OCI-LY7 (cell line): ENCODE results near the gene KCTD7. TPM values are rescaled to one million over a fixed set of nuclear protein-coding genes. Genes with fewer than 3 reads are reported as not detected.
"Not testable (repeated sequence)": the region's sequence is repeated elsewhere in the genome, so short reads cannot be mapped to it uniquely, and the experiment has no call there.

Experiments used
- BruUV-seq: library from RNA; stranded (reverse); fragments of 400-500 nt; replicated peaks from 2 replicates; lab custom pipeline; 2021; lab: Mats Ljungman, UMichigan
- CTCF ChIA-PET: fragments of 300-600 bp; sonication (Branson Sonifier 250); formaldehyde crosslinking; loops from one replicate; lab custom pipeline; 2022; ENCODE audit warnings: antibody characterized with exemption; ENCODE audit not compliant: unreplicated experiment; lab: Charles Lee
- POLR2A ChIA-PET: fragments of 300-600 bp; sonication (Branson Sonifier 250); formaldehyde crosslinking; loops from one replicate; lab custom pipeline; 2022; ENCODE audit warnings: antibody characterized with exemption; lab: Charles Lee
- DNase-seq: peaks from one replicate; pipeline ENCODE4 v3.0.0-alpha.2; 2015; ENCODE audit warnings: low spot score
- H2AFZ ChIP-seq: fragments of 200-600 bp; sonication (generic), shearing (Covaris generic); 2 replicates; pipeline ENCODE4 v1.6.1; 2014; ENCODE audit warnings: mild to moderate bottlenecking, antibody characterized with exemption, low read length, moderate library complexity
- H3K27ac ChIP-seq: fragments of 200-600 bp; sonication (generic); 2 replicates; pipeline ENCODE4 v1.5.1; 2014; ENCODE audit warnings: mixed run types, low read depth, mild to moderate bottlenecking, moderate library complexity, low read length, inconsistent platforms; ENCODE audit not compliant: poor library complexity, severe bottlenecking
- H3K36me3 ChIP-seq: fragments of 200-600 bp; sonication (generic); 2 replicates; pipeline ENCODE4 v1.6.1; 2014; ENCODE audit warnings: mild to moderate bottlenecking, antibody characterized with exemption, low read length, moderate library complexity, mixed read lengths; ENCODE audit not compliant: insufficient read depth
- H3K4me1 ChIP-seq: fragments of 200-600 bp; sonication (generic); 2 replicates; pipeline ENCODE4 v1.5.1; 2014; ENCODE audit warnings: mild to moderate bottlenecking, low read length; ENCODE audit not compliant: insufficient read depth, poor library complexity, severe bottlenecking
- H3K4me2 ChIP-seq: fragments of 200-600 bp; sonication (generic); 2 replicates; pipeline ENCODE4 v1.6.1; 2014; ENCODE audit warnings: mild to moderate bottlenecking, low read length
- H3K4me3 ChIP-seq: fragments of 200-600 bp; sonication (generic); 2 replicates; pipeline ENCODE4 v1.5.1; 2014; ENCODE audit warnings: mild to moderate bottlenecking, low read depth, low read length; ENCODE audit not compliant: poor library complexity, severe bottlenecking
- H3K79me2 ChIP-seq: fragments of 200-600 bp; sonication (generic); 2 replicates; pipeline ENCODE4 v1.6.1; 2016; ENCODE audit warnings: low read depth, mild to moderate bottlenecking, low read length, moderate library complexity, mixed read lengths; ENCODE audit not compliant: insufficient read depth
- H3K9me2 ChIP-seq: fragments of 200-600 bp; sonication (generic); 2 replicates; pipeline ENCODE4 v1.6.1; 2016; ENCODE audit warnings: mild to moderate bottlenecking, low read length, mixed read lengths; ENCODE audit not compliant: insufficient read depth
- H3K9me3 ChIP-seq: fragments of 200-600 bp; sonication (generic); 2 replicates; pipeline ENCODE4 v1.6.1; 2014; ENCODE audit warnings: mild to moderate bottlenecking, mixed run types, low read length, mixed read lengths
- H4K20me1 ChIP-seq: fragments of 200-600 bp; sonication (generic); 2 replicates; pipeline ENCODE4 v1.6.1; 2014; ENCODE audit warnings: mild to moderate bottlenecking, antibody characterized with exemption, low read length, moderate library complexity, mixed read lengths; ENCODE audit not compliant: insufficient read depth
- CTCF ChIP-seq: fragments of 200-600 bp; sonication (generic); conservative IDR thresholded peaks from 2 replicates; pipeline ENCODE4 v1.5.1; 2014; ENCODE audit warnings: mild to moderate bottlenecking, antibody characterized with exemption, low read length, moderate library complexity, mixed read lengths
- EZH2phosphoT487 ChIP-seq: fragments of 200-600 bp; sonication (generic); IDR thresholded peaks from 2 replicates; pipeline ENCODE4 v1.6.1; 2018; ENCODE audit warnings: low read depth, borderline replicate concordance, mild to moderate bottlenecking, mixed run types, antibody characterized with exemption, low read length, moderate library complexity, mixed read lengths
- intact Hi-C: fragments of 100-400 bp; cut with micrococcal nuclease; formaldehyde crosslinking; loops from one replicate; pipeline ENCODE4 v1.10.0; 2022; ENCODE audit not compliant: unreplicated experiment
- total RNA-seq, 2 experiments: library from RNA; depleted of rRNA in 1 of 2; stranded (reverse); fragments of >200 nt in 1 of 2; shearing (Covaris generic) in 1 of 2; gene quantifications; 2 replicates each; pipeline ENCODE4 v1.2.3, GENCODE V29; 2014 to 2022

KCTD7 gene
- total RNA-seq, 2 experiments from 2014 or later = 40.5 to 41.8 TPM

- H2AFZ ChIP-seq, BruUV-seq, H3K9me2 ChIP-seq, H3K27ac ChIP-seq, H3K9me3 ChIP-seq, intact Hi-C loops, DNase-seq: not testable (repeated sequence)
- Histone ChIP-seq H3K4me2 (peak overlapping the region; percentile 92), H3K36me3 (peaks cover 14% of the 10 kb centered on the region), H4K20me1 (peaks cover 21% of the 10 kb centered on the region; the same call in 1 of the 2 replicates), H3K79me2 (peaks cover 72% of the 10 kb centered on the region), H3K4me1 (peaks cover 34% of the 10 kb centered on the region), H3K4me3 (peak overlapping the region; percentile 95)
- ChIA-PET CTCF (interaction anchor here (1.2 kb wide), 1 partner anchor 16 kb away, joined by 3 read pairs; no protein-coding TSS in a partner anchor), POLR2A (interaction anchor here (0.6 to 1.3 kb wide), 6 partner anchors 14 to 208 kb away, joined by 3 to 5 read pairs (median 4); no protein-coding TSS in a partner anchor)
Observed at GRCh38 chr7:66590302-66591057, 38.2 kb upstream of the KCTD7 start.

GRCh38 chr7:66591058-66591798 lies 37.5 kb upstream of the KCTD7 start:
- ChIA-PET CTCF (interaction anchor here (1.2 kb wide), 1 partner anchor 17 kb away, joined by 3 read pairs; no protein-coding TSS in a partner anchor), POLR2A (interaction anchor here (0.6 to 1.1 kb wide), 2 partner anchors 208 to 1808 kb away, joined by 3 to 4 read pairs; no protein-coding TSS in a partner anchor)
- intact Hi-C loops, DNase-seq, H3K9me3 ChIP-seq, H3K9me2 ChIP-seq: not testable (repeated sequence)
- Histone ChIP-seq H3K36me3 (peaks cover 12% of the 10 kb centered on the region), H3K4me1 (peaks cover 34% of the 10 kb centered on the region), H3K27ac (peak overlapping the region; percentile 58), H3K4me3 (peak overlapping the region; percentile 95), H4K20me1 (peaks cover 18% of the 10 kb centered on the region; the same call in 1 of the 2 replicates), H2AFZ (0 out of 2 replicates have a peak overlapping the region, but pooled peaks have one; percentile 76), H3K4me2 (peak overlapping the region; percentile 92), H3K79me2 (peaks cover 64% of the 10 kb centered on the region)
- TSS peak; percentile 47 for BruUV-seq

- peak; percentile 94 for DNase-seq
- H2AFZ ChIP-seq = peak overlapping the region; percentile 76; the same call in 1 of the 2 replicates
- peaks cover 57% of the 10 kb centered on the region for H3K79me2 ChIP-seq
- peak overlapping the region; percentile 58 for H3K27ac ChIP-seq
- CTCF ChIA-PET = interaction anchor here (0.6 kb wide), 1 partner anchor 159 kb away, joined by 7 read pairs; no protein-coding TSS in a partner anchor
- peaks cover 7% of the 10 kb centered on the region; the same call in 1 of the 2 replicates for H3K9me3 ChIP-seq
- intact Hi-C loops = loop anchor here (2.0 kb wide), 1 partner anchor 37 kb away; the partner anchor contains the start of gene KCTD7
- peaks cover 4% of the 10 kb centered on the region for H3K36me3 ChIP-seq
- H3K4me1 ChIP-seq = peaks cover 34% of the 10 kb centered on the region
- TF ChIP-seq EZH2phosphoT487 (no peak), CTCF (no peak)
- peak overlapping the region; percentile 95 for H3K4me3 ChIP-seq
- H3K9me2 ChIP-seq = no peaks in the 10 kb centered on the region
- BruUV-seq = no TSS peak
- peaks cover 18% of the 10 kb centered on the region; the same call in 1 of the 2 replicates for H4K20me1 ChIP-seq
- H3K4me2 ChIP-seq = peak overlapping the region; percentile 92
- POLR2A ChIA-PET = interaction anchor here (0.6 to 0.7 kb wide), 2 partner anchors 338 to 1807 kb away, joined by 3 read pairs; no protein-coding TSS in a partner anchor
Observed at GRCh38 chr7:66591799-66592596, 36.7 kb upstream of the KCTD7 start.

- BruUV-seq = TSS peak; percentile 96
- POLR2A ChIA-PET = interaction anchor here (0.7 kb wide), 1 partner anchor 338 kb away, joined by 3 read pairs; no protein-coding TSS in a partner anchor
- DNase-seq, H3K9me2 ChIP-seq, H3K9me3 ChIP-seq, H3K36me3 ChIP-seq: not testable (repeated sequence)
- Histone ChIP-seq H3K79me2 (peaks cover 50% of the 10 kb centered on the region), H3K4me1 (peaks cover 34% of the 10 kb centered on the region), H3K27ac (peak overlapping the region; percentile 58), H2AFZ (peak overlapping the region; percentile 76; the same call in 1 of the 2 replicates), H3K4me3 (peak overlapping the region; percentile 95), H3K4me2 (peak overlapping the region; percentile 92), H4K20me1 (peaks cover 18% of the 10 kb centered on the region; the same call in 1 of the 2 replicates)
- intact Hi-C loops = loop anchor here (2.0 kb wide), 1 partner anchor 36 kb away; the partner anchor contains the start of gene KCTD7
- CTCF ChIA-PET = interaction anchor here (0.6 kb wide), 1 partner anchor 158 kb away, joined by 7 read pairs; no protein-coding TSS in a partner anchor
Observed at GRCh38 chr7:66592597-66593146, 36.0 kb upstream of the KCTD7 start.
